Hematopoietic multipotent progenitor cell treated with erythropoietin and hydrocortisone succinate and interleukin-3 and kit ligand, for 17 days (in vitro differentiated cells): ENCODE data around the gene RRP1.
A peak's percentile ranks its signal among the peaks of the same experiment; 100 is the strongest.

ENCODE experiments used
- DNase-seq: peaks from one replicate; pipeline ENCODE4 v3.0.0-alpha.2; 2015; ENCODE audit warnings: low spot score

Gene RRP1

GRCh38 chr21:43802713-43803313 is 13.4 kb downstream of the RRP1 start:
- no peak for DNase-seq

GRCh38 chr21:43803558-43804300 is 14.4 kb downstream of the RRP1 start:
- no peak for DNase-seq

GRCh38 chr21:43805275-43805800 is 16.0 kb downstream of the RRP1 start:
- DNase-seq = peak; percentile 17

GRCh38 chr21:43806017-43806710 is 16.8 kb downstream of the RRP1 start:
- no peak for DNase-seq

GRCh38 chr21:43808367-43808766 is 19.0 kb downstream of the RRP1 start:
- DNase-seq = no peak

- no peak for DNase-seq
These were observed 19.5 kb downstream of the RRP1 start for GRCh38 chr21:43808832-43809251.

GRCh38 chr21:43809346-43809799 is 20.0 kb downstream of the RRP1 start:
- DNase-seq = no peak

- no peak for DNase-seq
These were observed 20.6 kb downstream of the RRP1 start for GRCh38 chr21:43809853-43810504.

GRCh38 chr21:43810505-43811261 is 21.3 kb downstream of the RRP1 start:
- peak; percentile 86 for DNase-seq

GRCh38 chr21:43811262-43812105 is 22.1 kb downstream of the RRP1 start:
- no peak for DNase-seq

GRCh38 chr21:43812139-43812821 is 22.9 kb downstream of the RRP1 start:
- no peak for DNase-seq

GRCh38 chr21:43812957-43813655 is 23.7 kb downstream of the RRP1 start:
- DNase-seq = no peak

GRCh38 chr21:43813656-43813980 is 24.2 kb downstream of the RRP1 start:
- no peak for DNase-seq

- no peak for DNase-seq
These were observed 25.1 kb downstream of the RRP1 start for GRCh38 chr21:43814215-43815106.

GRCh38 chr21:43815107-43815613 is 25.8 kb downstream of the RRP1 start:
- DNase-seq = no peak

GRCh38 chr21:43815991-43816390 is 26.6 kb downstream of the RRP1 start:
- DNase-seq = no peak

- DNase-seq = no peak
These were observed 27.3 kb downstream of the RRP1 start for GRCh38 chr21:43816611-43817071.
